ENCODE results near the gene LSM12.
"Not testable (repeated sequence)": the region's sequence is repeated elsewhere in the genome, so short reads cannot be mapped to it uniquely, and the experiment has no call there.

LSM12 gene

DNA sequence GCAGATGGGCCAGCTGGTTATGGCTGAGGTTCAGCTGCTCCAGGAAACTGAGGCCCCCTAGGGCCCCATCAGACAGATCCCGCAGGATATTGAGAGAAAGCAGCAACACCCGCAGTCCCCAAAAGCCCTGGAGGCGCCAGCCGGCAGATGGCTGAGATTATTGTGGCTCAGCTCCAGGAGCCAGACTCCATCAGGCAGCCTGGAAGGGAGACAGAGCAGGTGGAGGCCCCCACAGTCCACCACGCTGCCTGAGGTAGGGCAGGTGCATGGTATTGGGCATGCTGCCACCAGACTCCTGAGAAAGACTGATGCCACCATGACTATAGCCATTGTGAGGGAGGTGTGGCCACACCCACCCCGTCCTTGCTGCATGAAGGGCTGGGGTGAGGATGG, 42.2 kb downstream of the LSM12 start:
- H3K4me3 ChIP-seq (replicated peaks; ENCODE audit: low read depth, low read length): no peak overlapping the region
- H3K36me3 ChIP-seq (ENCODE audit: control insufficient read depth, insufficient read depth, low read length): peaks cover 7% of the 10 kb centered on the region
- TF ChIP-seq, protein P1, sequence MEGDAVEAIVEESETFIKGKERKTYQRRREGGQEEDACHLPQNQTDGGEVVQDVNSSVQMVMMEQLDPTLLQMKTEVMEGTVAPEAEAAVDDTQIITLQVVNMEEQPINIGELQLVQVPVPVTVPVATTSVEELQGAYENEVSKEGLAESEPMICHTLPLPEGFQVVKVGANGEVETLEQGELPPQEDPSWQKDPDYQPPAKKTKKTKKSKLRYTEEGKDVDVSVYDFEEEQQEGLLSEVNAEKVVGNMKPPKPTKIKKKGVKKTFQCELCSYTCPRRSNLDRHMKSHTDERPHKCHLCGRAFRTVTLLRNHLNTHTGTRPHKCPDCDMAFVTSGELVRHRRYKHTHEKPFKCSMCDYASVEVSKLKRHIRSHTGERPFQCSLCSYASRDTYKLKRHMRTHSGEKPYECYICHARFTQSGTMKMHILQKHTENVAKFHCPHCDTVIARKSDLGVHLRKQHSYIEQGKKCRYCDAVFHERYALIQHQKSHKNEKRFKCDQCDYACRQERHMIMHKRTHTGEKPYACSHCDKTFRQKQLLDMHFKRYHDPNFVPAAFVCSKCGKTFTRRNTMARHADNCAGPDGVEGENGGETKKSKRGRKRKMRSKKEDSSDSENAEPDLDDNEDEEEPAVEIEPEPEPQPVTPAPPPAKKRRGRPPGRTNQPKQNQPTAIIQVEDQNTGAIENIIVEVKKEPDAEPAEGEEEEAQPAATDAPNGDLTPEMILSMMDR (IDR thresholded peaks at IDR 0.05; ENCODE audit: insufficient read depth, low read length, poor library complexity, severe bottlenecking): no peak
- no peaks in the 10 kb centered on the region for H3K27me3 ChIP-seq (replicated peaks; ENCODE audit: control insufficient read depth, insufficient read depth, low read length)
- no peak for DNase-seq (ENCODE audit: extremely low read depth, insufficient read length)

DNA sequence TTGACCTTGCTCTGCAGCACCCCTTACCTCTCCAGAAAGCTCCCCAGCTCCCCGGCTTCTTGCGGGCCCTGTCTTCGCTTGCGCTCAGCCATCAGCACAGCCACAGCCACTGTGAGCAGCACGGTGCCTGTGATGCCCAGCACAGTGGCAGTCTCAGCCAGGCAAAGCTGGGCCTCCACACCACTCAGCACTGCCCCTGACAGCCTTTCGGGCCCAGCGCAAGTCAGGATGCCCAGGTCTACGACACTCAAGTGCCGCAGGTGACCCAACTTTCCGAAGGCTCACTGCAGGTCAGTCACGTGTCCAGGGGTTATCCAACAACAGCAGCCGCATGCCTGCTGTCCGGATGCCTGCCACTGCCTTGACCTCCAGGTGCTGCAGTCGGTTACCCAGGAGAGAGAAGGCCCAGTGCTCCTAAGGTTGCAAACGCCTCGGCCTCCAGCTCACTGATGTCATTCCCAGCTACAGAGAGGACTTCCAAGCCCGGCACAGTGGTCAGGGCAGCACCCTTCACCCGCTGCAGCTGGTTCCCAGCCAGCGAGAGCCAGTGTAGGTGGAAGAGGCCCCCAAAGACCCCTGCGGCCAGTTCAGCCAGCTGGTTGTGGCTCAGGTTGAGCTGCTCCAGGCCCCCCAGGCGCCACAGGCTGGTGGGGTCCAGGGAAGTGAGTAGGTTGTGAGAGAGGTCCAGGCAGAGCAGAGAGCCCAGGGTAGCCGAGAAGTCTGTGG, 42.8 kb downstream of the LSM12 start:
- DNase-seq (ENCODE audit: extremely low read depth, insufficient read length): no peak
- Histone ChIP-seq H3K36me3 (ENCODE audit: control insufficient read depth, insufficient read depth, low read length) (peaks cover 5% of the 10 kb centered on the region), H3K27me3 (replicated peaks; ENCODE audit: control insufficient read depth, insufficient read depth, low read length) (no peaks in the 10 kb centered on the region), H3K4me3 (replicated peaks; ENCODE audit: low read depth, low read length) (no peak overlapping the region)
- TF ChIP-seq, protein P1 (IDR thresholded peaks at IDR 0.05; ENCODE audit: insufficient read depth, low read length, poor library complexity, severe bottlenecking): no peak

DNA sequence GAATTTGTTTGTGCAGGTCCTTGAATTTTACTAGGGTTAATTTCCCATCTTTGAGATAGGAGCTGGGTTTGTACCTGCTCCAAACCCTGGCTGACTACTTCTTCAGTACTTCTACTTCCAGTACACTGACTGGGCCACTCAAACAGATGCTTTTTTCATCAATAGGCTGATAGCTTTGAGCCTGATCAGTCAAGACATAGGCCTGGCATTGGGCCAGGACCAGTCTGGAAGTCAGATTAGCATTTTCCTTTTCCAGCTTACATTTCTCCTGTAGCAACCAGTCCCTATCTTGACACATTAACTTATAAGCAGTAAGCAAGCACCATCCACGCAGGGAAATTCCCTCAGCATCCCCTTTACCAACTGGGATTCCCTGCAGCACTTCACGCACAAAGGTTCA, 44.2 kb downstream of the LSM12 start:
- H3K27me3 ChIP-seq (replicated peaks; ENCODE audit: control insufficient read depth, insufficient read depth, low read length): no peaks in the 10 kb centered on the region
- TF ChIP-seq, protein P1 (IDR thresholded peaks at IDR 0.05; ENCODE audit: insufficient read depth, low read length, poor library complexity, severe bottlenecking): no peak
- DNase-seq (ENCODE audit: extremely low read depth, insufficient read length): no peak
- no peak overlapping the region for H3K4me3 ChIP-seq (replicated peaks; ENCODE audit: low read depth, low read length)
- H3K36me3 ChIP-seq (ENCODE audit: control insufficient read depth, insufficient read depth, low read length): peaks cover 4% of the 10 kb centered on the region

DNA sequence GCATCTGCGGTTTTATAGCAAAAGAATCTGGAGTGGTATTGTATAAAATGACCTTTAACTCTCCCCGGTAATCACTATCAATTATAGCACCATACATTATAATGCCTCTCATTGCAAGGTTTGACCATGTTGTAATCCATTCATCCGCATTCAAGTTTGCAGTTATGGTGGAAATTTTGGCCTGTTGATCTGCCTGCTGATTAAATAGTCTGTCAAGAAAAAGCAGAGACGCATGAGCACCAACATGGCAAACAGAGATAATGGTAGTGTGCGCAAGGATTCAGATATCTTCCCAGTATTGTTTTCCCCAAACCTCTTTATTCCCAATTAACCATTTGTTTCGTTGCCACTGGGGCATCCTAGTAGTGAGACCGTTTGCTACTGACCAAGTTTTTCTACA, 45.2 kb downstream of the LSM12 start:
- H3K27me3 ChIP-seq (replicated peaks; ENCODE audit: control insufficient read depth, insufficient read depth, low read length); H3K36me3 ChIP-seq (ENCODE audit: control insufficient read depth, insufficient read depth, low read length); DNase-seq (ENCODE audit: extremely low read depth, insufficient read length); H3K4me3 ChIP-seq (replicated peaks; ENCODE audit: low read depth, low read length): not testable (repeated sequence)

DNA sequence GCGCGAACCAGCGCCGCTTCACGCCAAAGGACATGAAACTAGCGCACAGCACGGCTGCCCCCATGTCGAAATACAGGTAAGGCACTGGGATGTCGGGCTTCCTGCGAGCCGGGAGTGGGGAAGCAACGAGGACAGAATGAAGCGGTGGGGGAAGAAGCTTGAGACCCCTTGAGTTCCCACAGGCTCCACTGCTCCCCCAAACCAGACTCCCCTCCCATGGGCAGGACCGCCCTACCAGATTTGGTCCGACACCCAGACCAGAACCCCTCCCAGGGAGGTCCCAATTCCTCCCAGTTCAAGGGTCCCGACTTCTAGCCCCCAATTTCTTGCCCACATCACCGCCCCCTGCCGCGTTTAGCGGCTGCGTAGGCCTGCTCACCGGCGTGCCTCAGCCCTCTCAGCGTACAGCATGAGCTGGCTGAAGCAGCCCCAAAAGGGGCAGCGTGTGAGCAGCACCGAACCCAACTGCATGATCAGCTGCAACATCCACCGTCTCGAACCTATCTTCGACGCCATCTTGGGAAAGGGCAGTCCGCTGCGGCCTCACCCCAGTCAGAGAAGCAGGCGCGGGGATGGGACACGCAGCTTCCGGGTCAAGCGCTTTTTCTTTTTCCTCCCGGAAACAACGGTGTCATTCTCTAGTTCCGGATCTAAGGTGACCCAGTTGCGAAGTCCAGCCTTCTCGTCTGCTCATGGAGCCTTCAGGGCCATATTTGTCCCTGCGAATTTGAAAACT, 51.9 kb downstream of the LSM12 start, which contains the start of gene TMEM101:
TMEM101 (minus strand) TSS at position 527 of the 736 bp plus-strand sequence; CDS start at position 516, 11 bp downstream.
- H3K4me3 ChIP-seq (replicated peaks; ENCODE audit: low read depth, low read length): peak within 1 kb of the TSS; percentile 98
- H3K27me3 ChIP-seq (replicated peaks; ENCODE audit: control insufficient read depth, insufficient read depth, low read length): no peaks in the 10 kb centered on the region
- TF ChIP-seq, protein P1 (IDR thresholded peaks at IDR 0.05; ENCODE audit: insufficient read depth, low read length, poor library complexity, severe bottlenecking): no peak
- DNase-seq (ENCODE audit: extremely low read depth, insufficient read length): peak; percentile 84
- peaks cover 9% of the 10 kb centered on the region for H3K36me3 ChIP-seq (ENCODE audit: control insufficient read depth, insufficient read depth, low read length)

DNA sequence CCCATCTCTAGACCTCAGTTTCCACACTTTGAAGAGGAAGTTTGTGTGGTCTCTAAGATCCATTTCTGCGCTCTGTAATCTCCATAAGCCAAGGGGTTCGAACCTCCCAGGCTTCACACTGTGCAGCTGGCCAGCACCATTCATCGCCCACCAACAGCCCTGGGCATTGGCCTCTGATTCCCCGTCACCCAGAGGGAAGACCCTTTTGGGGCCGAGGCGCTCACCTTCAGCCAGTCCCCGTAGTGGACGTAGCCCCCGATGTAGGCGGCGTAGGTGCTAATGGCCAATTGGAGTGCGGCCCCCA, 52.4 kb downstream of the LSM12 start:
- H3K27me3 ChIP-seq (replicated peaks; ENCODE audit: control insufficient read depth, insufficient read depth, low read length): no peaks in the 10 kb centered on the region
- TF ChIP-seq, protein P1 (IDR thresholded peaks at IDR 0.05; ENCODE audit: insufficient read depth, low read length, poor library complexity, severe bottlenecking): no peak
- peaks cover 9% of the 10 kb centered on the region for H3K36me3 ChIP-seq (ENCODE audit: control insufficient read depth, insufficient read depth, low read length)
- DNase-seq (ENCODE audit: extremely low read depth, insufficient read length): no peak
- peak overlapping the region; percentile 98 for H3K4me3 ChIP-seq (replicated peaks; ENCODE audit: low read depth, low read length)

All from GM06990 (cell line).